Keratinocyte (primary cell): ENCODE measurements around the gene MC5R. TPM values are rescaled to one million over a fixed set of nuclear protein-coding genes. Genes with fewer than 3 reads are reported as not detected.

Experiments
- DNase-seq: peaks from one replicate; pipeline ENCODE4 v3.0.0-alpha.2; 2011; ENCODE audit warnings: low read depth, missing footprints, low spot score
- FAIRE-seq: peaks from 2 replicates; lab custom pipeline; 2011; peaks lifted over from hg19 to GRCh38; lab: Jason Lieb, UNC
- H2AFZ ChIP-seq: 2 replicates; pipeline ENCODE4 v1.6.0; 2012; ENCODE audit warnings: low read length, control low read depth, inconsistent platforms; ENCODE audit not compliant: control insufficient read depth
- H3K27ac ChIP-seq: 2 replicates; pipeline ENCODE4 v1.5.1; 2011; ENCODE audit warnings: low read length; ENCODE audit not compliant: control insufficient read depth, insufficient read depth
- H3K27me3 ChIP-seq: 3 replicates; pipeline ENCODE4 v1.6.0; 2011; ENCODE audit warnings: low read length; ENCODE audit not compliant: control insufficient read depth, insufficient read depth; ENCODE audit errors: extremely low read depth
- H3K36me3 ChIP-seq, 2 experiments: 2 replicates in 1 of 2; 3 replicates in 1 of 2; pipeline ENCODE4 v1.5.1; 2011; ENCODE audit warnings: low read length in 2 of 2, mild to moderate bottlenecking in 1 of 2; ENCODE audit not compliant: control insufficient read depth in 2 of 2, insufficient read depth in 2 of 2; ENCODE audit errors: extremely low read depth in 1 of 2
- H3K4me1 ChIP-seq: 3 replicates; pipeline ENCODE4 v1.5.1; 2011; ENCODE audit warnings: low read length; ENCODE audit not compliant: control insufficient read depth, insufficient read depth; ENCODE audit errors: extremely low read depth
- H3K4me2 ChIP-seq: 3 replicates; pipeline ENCODE4 v1.6.0; 2011; ENCODE audit warnings: low read depth, low read length; ENCODE audit not compliant: control insufficient read depth, insufficient read depth; ENCODE audit errors: extremely low read depth
- H3K4me3 ChIP-seq, 3 experiments: fragments of 200-600 bp in 1 of 3; sonication (generic) in 1 of 3; 2 replicates in 2 of 3; 3 replicates in 1 of 3; pipeline ENCODE4 v1.5.1; 2011 to 2016; ENCODE audit warnings: low read length in 3 of 3, mild to moderate bottlenecking in 3 of 3, control low read depth in 2 of 3, inconsistent platforms in 1 of 3, low read depth in 1 of 3, mixed read lengths in 1 of 3, mixed run types in 1 of 3, moderate library complexity in 1 of 3; ENCODE audit not compliant: control insufficient read depth in 2 of 3, insufficient read depth in 2 of 3; ENCODE audit errors: extremely low read depth in 1 of 3
- H3K79me2 ChIP-seq: 2 replicates; pipeline ENCODE4 v1.6.0; 2012; ENCODE audit warnings: low read length; ENCODE audit not compliant: control insufficient read depth, insufficient read depth
- H3K9ac ChIP-seq: 3 replicates; pipeline ENCODE4 v1.6.0; 2011; ENCODE audit warnings: low read length; ENCODE audit not compliant: control insufficient read depth, insufficient read depth; ENCODE audit errors: extremely low read depth
- H3K9me1 ChIP-seq: 3 replicates; pipeline ENCODE4 v1.6.0; 2011; ENCODE audit warnings: low read length; ENCODE audit not compliant: control insufficient read depth, insufficient read depth; ENCODE audit errors: extremely low read depth
- H3K9me3 ChIP-seq: 2 replicates; pipeline ENCODE4 v1.5.1; 2012; ENCODE audit warnings: low read depth, low read length; ENCODE audit not compliant: control insufficient read depth
- H4K20me1 ChIP-seq: 3 replicates; pipeline ENCODE4 v1.6.0; 2011; ENCODE audit warnings: low read length; ENCODE audit not compliant: control insufficient read depth, insufficient read depth; ENCODE audit errors: extremely low read depth
- CTCF ChIP-seq, 3 experiments: IDR thresholded peaks in 1 of 3; conservative IDR thresholded peaks in 1 of 3; optimal IDR thresholded peaks in 1 of 3; 2 replicates in 2 of 3; 3 replicates in 1 of 3; pipeline versions ENCODE3 to v1.5.1; 2011; ENCODE audit warnings: low read length in 3 of 3, mild to moderate bottlenecking in 3 of 3, moderate library complexity in 2 of 3, control low read depth in 1 of 3, inconsistent platforms in 1 of 3; ENCODE audit not compliant: insufficient read depth in 2 of 3; ENCODE audit errors: extremely low read depth in 1 of 3
- EZH2 ChIP-seq: IDR thresholded peaks from one replicate; pipeline ENCODE4 v1.6.1; 2012; ENCODE audit warnings: inconsistent platforms, mild to moderate bottlenecking, low read length, moderate library complexity
- dilution Hi-C: fragments of 300-500 bp; cut with MboI; formaldehyde crosslinking; loops from one replicate; pipeline ENCODE4 v1.7.0; 2020; ENCODE audit warnings: low sequenced_read_pairs; ENCODE audit not compliant: extremely low pct_ligation_motif_present
- polyA plus RNA-seq, 5 experiments: library from polyadenylated mRNA; depleted of rRNA in 3 of 5; stranded (reverse) in 3 of 5; stranded (forward) in 1 of 5; unstranded in 1 of 5; fragments of >200 nt; gene quantifications; 1 replicate in 1 of 5; 2 replicates in 3 of 5; 3 replicates in 1 of 5; pipeline versions ENCODE4 v1.2.1 to v1.2.3, GENCODE V29; 2011 to 2012; ENCODE audit warnings: missing spikeins in 2 of 5, low read depth in 1 of 5, low replicate concordance in 1 of 5

MC5R gene
- polyA plus RNA-seq, 1 donor (not counting 4 experiments of a cell fraction or from before 2014, with no cell fraction given), result not detected

- no peaks in the 10 kb centered on the region for H3K36me3 ChIP-seq
Measured at GRCh38 chr18:13834496-13835015, 10.6 kb downstream of the MC5R start.

GRCh38 chr18:13835202-13835601 is 11.3 kb downstream of the MC5R start:
- peaks cover 2% of the 10 kb centered on the region for H3K9me3 ChIP-seq
- H2AFZ ChIP-seq, result no peak overlapping the region
- H3K79me2 ChIP-seq, result no peaks in the 10 kb centered on the region
- H3K9ac ChIP-seq, result no peak overlapping the region
- H3K4me2 ChIP-seq, result no peak overlapping the region
- H4K20me1 ChIP-seq, result no peaks in the 10 kb centered on the region
- H3K36me3 ChIP-seq, result no peaks in the 10 kb centered on the region
- H3K27ac ChIP-seq, result no peak overlapping the region
- no peak for DNase-seq
- dilution Hi-C loops, result no loop called here
- no peak for FAIRE-seq
- no peaks in the 10 kb centered on the region for H3K9me1 ChIP-seq
- no peak for TF ChIP-seq CTCF (optimal IDR thresholded peaks at IDR 0.05 in 1 of 3, IDR thresholded peaks at IDR 0.05 in 1 of 3, conservative IDR thresholded peaks at IDR 0.05 in 1 of 3; ENCODE audit: extremely low read depth in 1 of 3, insufficient read depth in 2 of 3, low read length in 3 of 3)
- TF ChIP-seq EZH2, result no peak
- H3K4me1 ChIP-seq, result no peaks in the 10 kb centered on the region
- no peak overlapping the region for H3K4me3 ChIP-seq
- no peaks in the 10 kb centered on the region for H3K27me3 ChIP-seq

More at GRCh38 chr18:13834496-13835015, 10.6 kb downstream of the MC5R start:
- Histone ChIP-seq H3K79me2 (no peaks in the 10 kb centered on the region), H3K27ac (no peak overlapping the region), H3K9me3 (peaks cover 2% of the 10 kb centered on the region), H4K20me1 (no peaks in the 10 kb centered on the region), H3K9me1 (no peaks in the 10 kb centered on the region), H3K9ac (no peak overlapping the region), H2AFZ (no peak overlapping the region), H3K4me2 (no peak overlapping the region), H3K4me3 (no peak overlapping the region), H3K27me3 (no peaks in the 10 kb centered on the region), H3K4me1 (no peaks in the 10 kb centered on the region)
- DNase-seq (no peak), FAIRE-seq (no peak)
- TF ChIP-seq CTCF (optimal IDR thresholded peaks at IDR 0.05 in 1 of 3, IDR thresholded peaks at IDR 0.05 in 1 of 3, conservative IDR thresholded peaks at IDR 0.05 in 1 of 3; ENCODE audit: extremely low read depth in 1 of 3, insufficient read depth in 2 of 3, low read length in 3 of 3), result no peak
- no peak for TF ChIP-seq EZH2
- dilution Hi-C loops, result no loop called here
